ENCODE data around the gene BCL6. TPM values are rescaled to one million over a fixed set of nuclear protein-coding genes. Genes with fewer than 3 reads are reported as not detected.

BCL6 gene
- polyA plus RNA-seq, 1 donor from 2014 or later: 3.1 TPM

GRCh38 chr3:187673012-187673411, 72.3 kb downstream of the BCL6 start:
- Mint-ChIP-seq H3K4me3 (no peak overlapping the region), H3K36me3 (no peaks in the 10 kb centered on the region), H3K9me3 (peaks cover 0 to 3% (median 0%) of the 10 kb centered on the region in 3 donors), H3K27me3 (peaks cover 48% of the 10 kb centered on the region), H3K4me1 (peaks cover 0 to 2% (median 0%) of the 10 kb centered on the region in 3 donors), H3K27ac (no peak overlapping the region)

Other genes with a start within 250 kb of the BCL6 start
- not detected for gene SST, start 75.1 kb downstream of the BCL6 start, polyA plus RNA-seq
- gene RTP2, start 42.9 kb downstream of the BCL6 start, polyA plus RNA-seq: not detected